DOHH2 (cell line): ENCODE results near the gene GALNT18.

Experiments
- CTCF ChIP-seq: fragments of 200-600 bp; sonication (generic); IDR thresholded peaks from one replicate; pipeline ENCODE4 v1.5.1; 2014; ENCODE audit warnings: antibody characterized with exemption, mild to moderate bottlenecking, low read depth, low read length; ENCODE audit not compliant: poor library complexity, severe bottlenecking
- EZH2phosphoT487 ChIP-seq: fragments of 200-600 bp; sonication (generic); IDR thresholded peaks from 2 replicates; pipeline ENCODE4 v1.6.1; 2017; ENCODE audit warnings: borderline replicate concordance, mild to moderate bottlenecking, antibody characterized with exemption, low read length, moderate library complexity, mixed read lengths

- no peak for TF ChIP-seq EZH2phosphoT487
- no peak for TF ChIP-seq CTCF
Measured at GRCh38 chr11:11318461-11318860, 303.3 kb downstream of the GALNT18 start.
